ENCODE data around the gene UBXN10. TPM values are rescaled to one million over a fixed set of nuclear protein-coding genes. Genes with fewer than 3 reads are reported as not detected.

UBXN10 gene
- total RNA-seq, 3 donors from 2014 or later (not counting 1 experiment from before 2014, with no cell fraction given), result 2.5 to 3.6 (median 3.5) TPM

GRCh38 chr1:20210736-20211460 is 25.0 kb downstream of the UBXN10 start:
- Histone ChIP-seq H3K27me3 (ENCODE audit: control insufficient read depth, insufficient read depth, low read length) (no peaks in the 10 kb centered on the region), H3K4me1 (ENCODE audit: control insufficient read depth, insufficient read depth, low read length) (peaks cover 13% of the 10 kb centered on the region), H3K27ac (ENCODE audit: low read length) (no peak overlapping the region), H3K9me3 (ENCODE audit: control insufficient read depth, insufficient read depth, low read length) (no peaks in the 10 kb centered on the region), H3K4me3 (ENCODE audit: low read length) (no peak overlapping the region), H3K36me3 (ENCODE audit: control insufficient read depth, insufficient read depth, low read length) (no peaks in the 10 kb centered on the region)
- DNase-seq (no peak), ATAC-seq (no peak)
- Mint-ChIP-seq H3K9me3 (no peaks in the 10 kb centered on the region), H3K27me3 (ENCODE audit: low read depth in 2 of 2) (peaks cover 29 to 30% of the 10 kb centered on the region in 2 donors), H3K36me3 (no peaks in the 10 kb centered on the region), H3K27ac (no peak overlapping the region), H3K4me1 (peaks cover 0 to 9% of the 10 kb centered on the region in 2 donors), H3K4me3 (no peak overlapping the region)
- 91% methylated on average over 10 of the region's 10 CpGs for WGBS (ENCODE audit: insufficient coverage)
- intact Hi-C loops (cut with micrococcal nuclease), result no loop called here
- TF ChIP-seq, protein P1, sequence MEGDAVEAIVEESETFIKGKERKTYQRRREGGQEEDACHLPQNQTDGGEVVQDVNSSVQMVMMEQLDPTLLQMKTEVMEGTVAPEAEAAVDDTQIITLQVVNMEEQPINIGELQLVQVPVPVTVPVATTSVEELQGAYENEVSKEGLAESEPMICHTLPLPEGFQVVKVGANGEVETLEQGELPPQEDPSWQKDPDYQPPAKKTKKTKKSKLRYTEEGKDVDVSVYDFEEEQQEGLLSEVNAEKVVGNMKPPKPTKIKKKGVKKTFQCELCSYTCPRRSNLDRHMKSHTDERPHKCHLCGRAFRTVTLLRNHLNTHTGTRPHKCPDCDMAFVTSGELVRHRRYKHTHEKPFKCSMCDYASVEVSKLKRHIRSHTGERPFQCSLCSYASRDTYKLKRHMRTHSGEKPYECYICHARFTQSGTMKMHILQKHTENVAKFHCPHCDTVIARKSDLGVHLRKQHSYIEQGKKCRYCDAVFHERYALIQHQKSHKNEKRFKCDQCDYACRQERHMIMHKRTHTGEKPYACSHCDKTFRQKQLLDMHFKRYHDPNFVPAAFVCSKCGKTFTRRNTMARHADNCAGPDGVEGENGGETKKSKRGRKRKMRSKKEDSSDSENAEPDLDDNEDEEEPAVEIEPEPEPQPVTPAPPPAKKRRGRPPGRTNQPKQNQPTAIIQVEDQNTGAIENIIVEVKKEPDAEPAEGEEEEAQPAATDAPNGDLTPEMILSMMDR (IDR thresholded peaks at IDR 0.05), result no peak

- ATAC-seq, result no peak
- Mint-ChIP-seq H3K9me3 (no peaks in the 10 kb centered on the region), H3K27ac (no peak overlapping the region), H3K4me1 (peaks cover 0 to 9% of the 10 kb centered on the region in 2 donors), H3K27me3 (ENCODE audit: low read depth in 2 of 2) (peaks cover 33 to 36% of the 10 kb centered on the region in 2 donors), H3K4me3 (no peak overlapping the region), H3K36me3 (no peaks in the 10 kb centered on the region)
- Histone ChIP-seq H3K4me3 (ENCODE audit: low read length) (no peak overlapping the region), H3K4me1 (ENCODE audit: control insufficient read depth, insufficient read depth, low read length) (peaks cover 13% of the 10 kb centered on the region), H3K36me3 (ENCODE audit: control insufficient read depth, insufficient read depth, low read length) (no peaks in the 10 kb centered on the region), H3K9me3 (ENCODE audit: control insufficient read depth, insufficient read depth, low read length) (no peaks in the 10 kb centered on the region), H3K27ac (ENCODE audit: low read length) (no peak overlapping the region), H3K27me3 (ENCODE audit: control insufficient read depth, insufficient read depth, low read length) (no peaks in the 10 kb centered on the region)
- intact Hi-C loops (cut with micrococcal nuclease), result no loop called here
- WGBS (ENCODE audit: insufficient coverage), result 85% methylated on average over 4 of the region's 4 CpGs
- TF ChIP-seq, protein P1 (IDR thresholded peaks at IDR 0.05), result no peak
- DNase-seq, result no peak
Observed at GRCh38 chr1:20211511-20211931, 25.6 kb downstream of the UBXN10 start.

DNA sequence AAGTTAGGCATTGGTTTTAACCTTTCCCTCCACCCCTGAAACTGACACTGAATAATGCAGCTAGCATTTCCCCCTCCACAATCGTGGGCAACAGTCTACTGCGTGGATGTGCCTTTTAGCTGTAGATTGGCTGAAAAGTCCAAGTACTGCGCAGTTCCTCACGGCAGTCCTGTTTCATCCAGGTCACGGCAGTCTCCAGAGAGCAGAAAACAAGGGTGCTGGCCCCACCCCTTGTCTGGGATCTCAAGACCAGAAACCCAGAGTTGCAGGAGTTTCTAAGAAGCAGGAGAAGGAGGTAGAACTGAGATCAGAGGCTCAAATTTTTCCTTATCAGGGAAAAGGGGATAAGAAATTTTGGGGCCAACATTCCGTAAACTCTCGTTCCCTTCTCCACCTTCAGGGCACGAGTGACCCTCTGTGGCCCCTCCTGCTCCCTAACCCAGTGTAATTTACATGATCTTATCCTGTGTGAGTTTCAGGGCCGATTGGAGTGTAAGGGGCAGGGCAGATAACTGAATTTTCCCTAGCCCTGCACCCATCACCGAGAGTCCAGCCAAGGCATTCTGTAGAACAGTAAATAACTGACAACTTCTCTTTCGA is 26.3 kb downstream of the UBXN10 start:
- H3K4me1 ChIP-seq (ENCODE audit: control insufficient read depth, insufficient read depth, low read length), result peaks cover 13% of the 10 kb centered on the region
- no peak overlapping the region for H3K4me3 Mint-ChIP-seq
- TF ChIP-seq, protein P1 (IDR thresholded peaks at IDR 0.05), result no peak
- peaks cover 33 to 42% of the 10 kb centered on the region in 2 donors for H3K27me3 Mint-ChIP-seq (ENCODE audit: low read depth in 2 of 2)
- H3K27me3 ChIP-seq (ENCODE audit: control insufficient read depth, insufficient read depth, low read length), result no peaks in the 10 kb centered on the region
- no peaks in the 10 kb centered on the region for H3K36me3 Mint-ChIP-seq
- H3K4me1 Mint-ChIP-seq, result peaks cover 0 to 9% of the 10 kb centered on the region in 2 donors
- ATAC-seq, result no peak
- WGBS (ENCODE audit: insufficient coverage), result 63% methylated on average over 11 of the region's 11 CpGs
- H3K9me3 Mint-ChIP-seq, result no peaks in the 10 kb centered on the region
- H3K36me3 ChIP-seq (ENCODE audit: control insufficient read depth, insufficient read depth, low read length), result no peaks in the 10 kb centered on the region
- DNase-seq, result no peak
- no peak overlapping the region for H3K4me3 ChIP-seq (ENCODE audit: low read length)
- intact Hi-C loops (cut with micrococcal nuclease), result loop anchor here (1.0 kb wide), 1 partner anchor 281 kb away; no protein-coding TSS in a partner anchor
- no peaks in the 10 kb centered on the region for H3K9me3 ChIP-seq (ENCODE audit: control insufficient read depth, insufficient read depth, low read length)
- no peak overlapping the region for H3K27ac ChIP-seq (ENCODE audit: low read length)
- H3K27ac Mint-ChIP-seq, result no peak overlapping the region
